Muscle layer of duodenum (tissue), 2 donors: ENCODE data around the gene PDGFC.
A peak's percentile ranks its signal among the peaks of the same experiment; 100 is the strongest.

ENCODE experiments used
- H3K27ac ChIP-seq: one replicate; pipeline ENCODE4 v1.7.0; 2013; ENCODE audit warnings: mild to moderate bottlenecking, low read length
- H3K27me3 ChIP-seq: one replicate; pipeline ENCODE4 v1.7.0; 2013; ENCODE audit warnings: low read depth, mild to moderate bottlenecking, control low read depth, low read length
- H3K36me3 ChIP-seq, 2 donors: one replicate each; pipeline ENCODE4 v1.7.0; 2013; ENCODE audit warnings: low read length in 2 of 2, control low read depth in 1 of 2, mild to moderate bottlenecking in 1 of 2; ENCODE audit not compliant: insufficient read depth in 2 of 2, control insufficient read depth in 1 of 2
- H3K4me1 ChIP-seq, 2 donors: one replicate each; pipeline ENCODE4 v1.7.0; 2013; ENCODE audit warnings: low read length in 2 of 2, mild to moderate bottlenecking in 2 of 2, control low read depth in 1 of 2, moderate library complexity in 1 of 2; ENCODE audit not compliant: insufficient read depth in 2 of 2, control insufficient read depth in 1 of 2
- H3K4me3 ChIP-seq, 2 donors: one replicate each; pipeline ENCODE4 v1.7.0; 2013; ENCODE audit warnings: low read length in 2 of 2, low read depth in 1 of 2, mild to moderate bottlenecking in 1 of 2
- H3K9me3 ChIP-seq, 2 donors: one replicate each; pipeline ENCODE4 v1.7.0; 2013; ENCODE audit warnings: low read length in 2 of 2, control low read depth in 1 of 2, mild to moderate bottlenecking in 1 of 2; ENCODE audit not compliant: control insufficient read depth in 1 of 2
- donor health status: healthy.

PDGFC gene

DNA sequence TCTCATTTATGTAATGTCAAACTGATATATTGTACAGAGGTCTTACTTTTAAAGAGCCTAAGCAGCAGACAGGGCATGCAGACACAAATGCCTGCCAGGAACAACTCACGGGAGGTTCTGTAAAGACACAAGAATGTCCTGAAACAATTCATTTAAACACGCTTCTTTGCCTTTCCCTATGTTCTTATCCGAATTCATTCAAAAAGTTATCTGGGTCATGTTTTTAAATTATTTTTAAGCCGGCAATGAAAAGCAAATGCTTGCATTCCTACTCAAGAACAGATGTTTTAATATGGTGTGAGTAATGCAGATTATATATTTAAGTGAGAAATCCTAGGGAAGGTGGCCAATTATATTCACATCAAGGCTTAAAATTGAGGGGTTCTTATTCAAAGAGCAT lies 192.6 kb downstream of the PDGFC start:
- Histone ChIP-seq H3K27me3 (no peaks in the 10 kb centered on the region), H3K4me3 (no peak overlapping the region), H3K36me3 (no peaks in the 10 kb centered on the region), H3K27ac (peak overlapping the region; percentile 55), H3K4me1 (peaks cover 0 to 23% of the 10 kb centered on the region in 2 donors), H3K9me3 (no peaks in the 10 kb centered on the region)

DNA sequence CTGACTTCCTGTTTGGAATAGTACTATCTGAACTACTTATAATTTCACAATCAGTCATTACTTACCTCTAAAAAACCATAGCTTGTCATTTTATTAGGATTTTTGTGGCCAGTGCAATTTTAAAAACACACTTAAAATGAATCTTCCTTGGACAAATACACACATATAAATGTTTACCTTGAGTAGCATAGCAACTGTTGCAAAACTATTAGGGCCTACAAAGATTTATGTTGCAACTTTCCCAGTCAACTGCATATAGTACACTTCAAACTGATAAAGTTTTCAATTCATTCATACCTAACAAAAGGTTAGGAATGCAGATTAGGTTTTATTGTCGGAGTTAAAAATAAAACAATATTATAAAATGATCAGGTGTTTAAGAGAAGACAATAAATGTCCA lies 193.0 kb downstream of the PDGFC start:
- H3K9me3 ChIP-seq: no peaks in the 10 kb centered on the region
- H3K27ac ChIP-seq: peak overlapping the region; percentile 55
- no peaks in the 10 kb centered on the region for H3K27me3 ChIP-seq
- no peaks in the 10 kb centered on the region for H3K36me3 ChIP-seq
- no peak overlapping the region for H3K4me3 ChIP-seq
- peaks cover 0 to 26% of the 10 kb centered on the region in 2 donors for H3K4me1 ChIP-seq

DNA sequence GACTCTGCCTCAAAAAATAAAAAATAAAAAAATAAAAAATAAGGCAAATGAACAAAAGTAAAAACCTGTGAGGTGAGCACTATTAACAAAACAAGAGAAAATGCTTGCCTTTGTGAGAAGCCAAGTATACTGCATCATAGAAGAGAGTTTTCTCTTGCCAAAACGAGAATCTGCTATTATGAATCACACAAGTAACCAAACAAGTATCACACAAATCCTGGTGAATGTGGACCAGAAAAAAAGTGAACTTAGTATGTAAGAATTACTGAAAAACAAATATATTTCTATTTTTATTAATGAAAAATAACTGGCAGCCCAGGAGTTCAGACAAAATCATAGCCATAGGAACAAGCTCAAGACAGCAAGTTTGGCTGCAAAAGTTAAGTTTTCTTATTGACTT lies 193.5 kb downstream of the PDGFC start:
- no peaks in the 10 kb centered on the region for H3K36me3 ChIP-seq
- H3K27me3 ChIP-seq: no peaks in the 10 kb centered on the region
- H3K27ac ChIP-seq: peak overlapping the region; percentile 26
- H3K4me3 ChIP-seq: no peak overlapping the region
- H3K9me3 ChIP-seq: no peaks in the 10 kb centered on the region
- H3K4me1 ChIP-seq: peaks cover 0 to 29% of the 10 kb centered on the region in 2 donors

DNA sequence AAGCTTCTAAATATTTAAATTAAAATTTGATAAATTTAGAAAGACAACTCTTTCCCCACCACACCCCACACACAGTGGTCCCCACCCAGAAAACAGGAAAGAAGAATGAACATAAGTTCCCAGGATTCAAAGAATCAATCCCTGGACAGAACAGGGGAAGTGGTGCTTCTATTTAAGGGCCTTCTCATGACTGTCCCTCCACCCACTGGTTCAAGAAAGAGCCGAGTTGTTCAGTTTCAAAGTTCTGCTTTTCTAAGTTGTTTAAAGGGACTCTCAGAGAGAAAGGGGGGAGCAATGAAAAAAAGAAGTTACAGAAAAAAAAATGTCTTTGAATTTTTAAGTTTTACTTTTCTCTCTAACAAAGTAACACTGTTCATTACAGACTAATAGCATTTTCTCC lies 195.8 kb downstream of the PDGFC start:
- Histone ChIP-seq H3K27ac (no peak overlapping the region), H3K4me3 (no peak overlapping the region), H3K36me3 (no peaks in the 10 kb centered on the region), H3K9me3 (no peaks in the 10 kb centered on the region), H3K4me1 (peaks cover 4 to 38% of the 10 kb centered on the region in 2 donors), H3K27me3 (no peaks in the 10 kb centered on the region)

DNA sequence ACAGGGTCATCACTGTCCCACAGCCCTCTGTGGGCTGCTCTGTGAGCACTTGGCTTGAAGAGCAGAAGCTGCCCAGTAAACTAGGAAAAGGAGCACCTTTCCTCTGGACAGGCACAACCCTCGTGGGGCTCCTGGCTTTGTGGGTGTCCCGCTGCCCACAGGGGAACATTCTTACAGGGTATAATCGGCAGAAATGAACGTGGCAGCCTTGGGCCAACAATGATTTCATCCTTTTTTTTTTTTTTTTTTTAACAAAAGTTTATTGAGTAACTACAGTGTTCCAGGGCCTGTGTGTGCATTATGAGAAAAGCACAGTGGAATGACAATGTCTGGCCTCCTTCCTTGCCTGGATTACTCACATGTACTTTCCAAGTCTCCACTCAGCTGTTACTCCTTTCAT lies 197.2 kb downstream of the PDGFC start:
- Histone ChIP-seq H3K9me3 (no peaks in the 10 kb centered on the region), H3K27ac (no peak overlapping the region), H3K4me3 (no peak overlapping the region), H3K27me3 (no peaks in the 10 kb centered on the region), H3K4me1 (peaks cover 4 to 49% of the 10 kb centered on the region in 2 donors), H3K36me3 (no peaks in the 10 kb centered on the region)

DNA sequence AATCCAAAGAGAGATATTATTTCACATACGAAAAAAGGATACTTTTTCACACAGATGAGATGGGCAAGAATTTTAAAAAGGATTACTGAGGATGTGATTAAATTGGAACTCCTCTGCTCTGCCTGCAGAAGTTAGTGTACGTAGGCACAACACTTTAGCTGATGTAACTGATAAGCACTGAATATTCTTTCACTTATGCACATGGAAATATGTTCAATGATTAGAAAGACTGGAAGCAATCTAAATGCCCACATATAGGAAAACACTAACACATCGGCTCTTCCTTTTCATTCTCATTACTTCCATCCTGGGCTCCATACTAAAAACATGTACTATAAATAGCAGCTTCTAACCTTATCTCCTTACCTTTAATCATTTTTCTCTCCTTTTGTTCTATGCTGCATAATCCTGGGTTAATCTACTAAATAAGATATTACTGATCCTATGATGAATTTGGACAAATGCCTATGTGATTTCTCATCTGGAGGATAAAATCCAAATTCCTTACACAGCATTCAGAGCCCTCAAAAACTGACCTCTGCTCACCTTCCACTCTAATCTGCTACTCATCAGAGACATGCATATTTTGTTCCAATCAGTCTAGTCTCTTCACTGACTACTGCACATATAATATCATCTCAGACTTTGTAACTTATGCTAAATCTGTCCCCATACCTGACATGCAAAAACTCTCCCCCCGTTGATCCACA lies 197.8 kb downstream of the PDGFC start:
- H3K36me3 ChIP-seq: no peaks in the 10 kb centered on the region
- H3K4me1 ChIP-seq: peaks cover 4 to 47% of the 10 kb centered on the region in 2 donors
- H3K27me3 ChIP-seq: no peaks in the 10 kb centered on the region
- H3K9me3 ChIP-seq: no peaks in the 10 kb centered on the region
- no peak overlapping the region for H3K4me3 ChIP-seq
- no peak overlapping the region for H3K27ac ChIP-seq

DNA sequence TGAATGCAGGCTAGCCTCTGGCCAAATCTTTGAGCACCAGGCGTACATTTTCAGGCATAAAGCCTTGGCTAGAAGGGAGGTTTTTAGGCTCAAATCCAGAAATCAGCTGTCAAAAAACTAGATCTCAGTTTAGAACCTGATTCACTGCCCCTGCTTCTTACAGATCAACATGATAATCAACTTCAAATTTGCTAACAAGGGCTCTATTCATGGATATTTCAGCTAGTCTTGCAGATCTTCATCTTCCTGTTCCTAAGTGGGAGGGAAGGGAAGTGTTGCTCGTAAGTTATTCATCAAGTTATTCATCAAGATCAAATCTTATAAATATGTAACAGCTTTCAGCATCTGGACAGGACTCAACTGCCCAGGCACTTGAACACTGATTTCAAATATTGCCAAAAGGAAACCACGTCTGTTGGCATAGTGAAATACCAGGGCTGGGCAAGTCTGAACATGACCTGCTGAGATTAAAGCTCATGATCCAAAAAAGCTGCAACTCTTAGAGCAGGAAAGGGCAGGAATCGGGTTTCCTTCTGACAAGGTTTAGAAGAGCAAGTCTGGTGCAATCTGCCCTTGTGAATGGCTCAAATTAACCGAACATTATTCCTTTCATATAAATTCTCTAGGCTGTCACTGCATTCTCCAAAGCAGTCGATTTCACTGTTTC lies 200.3 kb downstream of the PDGFC start:
- peak overlapping the region; percentile 27 to 33 for H3K4me3 ChIP-seq
- peak overlapping the region; percentile 73 for H3K27ac ChIP-seq
- no peaks in the 10 kb centered on the region for H3K27me3 ChIP-seq

DNA sequence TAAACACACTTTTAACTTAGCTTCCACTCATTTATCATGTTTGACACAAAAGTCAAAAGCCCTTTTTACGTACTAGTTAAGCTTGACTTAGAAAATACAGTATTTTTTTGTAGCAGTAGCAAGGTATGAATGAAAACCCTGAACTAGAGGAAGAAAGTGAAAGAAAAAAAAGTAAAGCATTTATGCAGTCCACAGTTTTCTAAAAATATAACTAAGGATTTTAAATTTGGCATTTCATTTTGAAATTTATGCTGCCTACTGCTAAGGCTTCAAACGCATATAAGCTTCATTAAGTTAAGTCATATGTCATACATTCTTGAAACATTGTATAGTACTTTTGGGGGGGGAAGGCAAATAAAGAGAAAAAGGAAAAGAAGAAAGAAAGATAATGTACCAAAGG lies 201.5 kb downstream of the PDGFC start:
- Histone ChIP-seq H3K4me3 (no peak overlapping the region), H3K9me3 (no peaks in the 10 kb centered on the region), H3K27me3 (no peaks in the 10 kb centered on the region), H3K36me3 (no peaks in the 10 kb centered on the region), H3K4me1 (peaks cover 4 to 40% of the 10 kb centered on the region in 2 donors), H3K27ac (no peak overlapping the region)

More for the DNA sequence above, 200.3 kb downstream of the PDGFC start:
- no peaks in the 10 kb centered on the region for H3K36me3 ChIP-seq
- H3K9me3 ChIP-seq: no peaks in the 10 kb centered on the region
- H3K4me1 ChIP-seq: peaks cover 4 to 47% of the 10 kb centered on the region in 2 donors

DNA sequence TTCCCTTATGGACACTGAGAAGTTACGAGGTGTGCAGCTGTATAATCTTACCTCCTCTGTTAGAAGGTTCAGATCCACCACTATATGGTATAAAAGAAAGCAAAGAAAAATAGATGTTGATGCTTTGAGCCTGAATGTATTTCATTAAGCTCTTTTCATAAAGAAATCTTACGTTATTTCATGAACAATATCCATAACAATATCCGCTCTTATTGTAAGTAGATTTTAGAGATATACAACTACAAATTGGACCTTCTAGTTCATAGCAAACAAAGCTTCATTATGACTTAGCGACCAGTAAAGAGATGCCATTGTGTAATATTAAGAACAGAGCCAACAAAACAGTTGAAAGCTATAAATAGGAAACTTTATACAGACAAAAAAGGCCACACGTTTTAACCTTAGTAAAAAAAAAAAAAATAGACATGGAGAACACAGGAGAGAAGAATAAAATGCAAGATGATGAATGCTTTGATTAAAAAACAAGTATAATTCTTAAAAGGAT lies 203.6 kb downstream of the PDGFC start:
- peaks cover 4 to 27% of the 10 kb centered on the region in 2 donors for H3K4me1 ChIP-seq
- H3K9me3 ChIP-seq: no peaks in the 10 kb centered on the region
- H3K27ac ChIP-seq: no peak overlapping the region

DNA sequence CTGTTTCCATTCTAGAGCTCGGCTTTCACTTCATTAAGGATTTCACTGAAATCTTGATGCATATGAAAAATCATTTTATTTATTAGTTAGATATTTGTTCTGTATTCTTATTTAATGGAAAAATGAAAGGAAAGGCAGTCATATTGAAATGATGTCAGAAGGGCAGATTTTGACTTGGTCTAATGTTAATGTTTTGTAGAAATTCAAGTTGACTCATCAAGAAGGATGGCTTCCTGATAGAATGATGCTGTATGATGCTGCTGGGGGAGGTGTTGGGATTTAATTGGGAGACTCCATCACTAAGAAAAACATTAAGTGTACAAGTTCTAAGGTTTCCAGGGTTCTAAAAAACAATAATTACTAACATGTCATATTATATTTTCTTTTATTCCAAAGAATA lies 204.8 kb downstream of the PDGFC start:
- no peaks in the 10 kb centered on the region for H3K36me3 ChIP-seq
- no peak overlapping the region for H3K4me3 ChIP-seq
- H3K4me1 ChIP-seq: peaks cover 4 to 27% of the 10 kb centered on the region in 2 donors
- H3K27ac ChIP-seq: no peak overlapping the region
- no peaks in the 10 kb centered on the region for H3K9me3 ChIP-seq
- no peaks in the 10 kb centered on the region for H3K27me3 ChIP-seq

More for the DNA sequence above, 203.6 kb downstream of the PDGFC start:
- H3K27me3 ChIP-seq: no peaks in the 10 kb centered on the region
- H3K36me3 ChIP-seq: no peaks in the 10 kb centered on the region
- H3K4me3 ChIP-seq: no peak overlapping the region

DNA sequence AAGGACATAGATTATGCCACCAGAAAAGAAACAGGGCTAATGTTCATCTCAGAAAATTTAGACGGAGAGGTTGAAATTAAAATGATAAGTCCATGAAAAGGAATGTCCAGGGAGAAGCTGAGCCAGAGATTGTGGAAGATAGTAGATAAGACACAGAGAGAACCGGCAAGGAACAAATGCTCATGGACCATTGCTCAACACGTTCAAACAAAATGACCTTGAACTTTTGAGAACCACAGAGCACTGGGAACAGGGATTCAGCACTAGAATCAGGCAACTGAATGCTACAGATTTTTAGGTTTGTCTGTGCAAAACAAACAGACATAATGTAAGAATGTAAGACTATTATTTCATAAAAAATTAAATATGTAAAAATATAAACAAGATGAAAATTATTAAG lies 206.3 kb downstream of the PDGFC start:
- Histone ChIP-seq H3K27me3 (no peaks in the 10 kb centered on the region), H3K27ac (no peak overlapping the region), H3K36me3 (no peaks in the 10 kb centered on the region), H3K4me3 (no peak overlapping the region), H3K4me1 (peaks cover 0 to 16% of the 10 kb centered on the region in 2 donors), H3K9me3 (no peaks in the 10 kb centered on the region)
